Fibroblast of skin of left quadriceps (primary cell): ENCODE measurements around the gene EMX1.

Experiments used
- DNase-seq, 2 experiments: peaks; one replicate each; pipeline ENCODE4 v3.0.0-alpha.2; 2013; ENCODE audit warnings: low read depth in 2 of 2

Gene EMX1

GRCh38 chr2:72924353-72925240, 7.3 kb downstream of the EMX1 start:
- DNase-seq: no peak

GRCh38 chr2:72925328-72925943, 8.1 kb downstream of the EMX1 start:
- no peak for DNase-seq

- DNase-seq: no peak
Observed at GRCh38 chr2:72926368-72926767, 9.0 kb downstream of the EMX1 start.

GRCh38 chr2:72926811-72927465, 9.6 kb downstream of the EMX1 start:
- DNase-seq: no peak

GRCh38 chr2:72927619-72928550, 10.6 kb downstream of the EMX1 start:
- no peak for DNase-seq

- DNase-seq: no peak
Observed at GRCh38 chr2:72929010-72929409, 11.7 kb downstream of the EMX1 start.

GRCh38 chr2:72931280-72931910, 14.1 kb downstream of the EMX1 start:
- DNase-seq: no peak

- no peak for DNase-seq
Observed at GRCh38 chr2:72932045-72932740, 14.9 kb downstream of the EMX1 start.

GRCh38 chr2:72932805-72933204, 15.5 kb downstream of the EMX1 start:
- DNase-seq: no peak

GRCh38 chr2:72933207-72933606, 15.9 kb downstream of the EMX1 start:
- no peak for DNase-seq

GRCh38 chr2:72933646-72934151, 16.4 kb downstream of the EMX1 start:
- DNase-seq: no peak

- no peak for DNase-seq
Observed at GRCh38 chr2:72934683-72935610, 17.6 kb downstream of the EMX1 start.

GRCh38 chr2:72935611-72935957, 18.3 kb downstream of the EMX1 start:
- no peak for DNase-seq

GRCh38 chr2:72936660-72937355, 19.5 kb downstream of the EMX1 start:
- no peak for DNase-seq

GRCh38 chr2:72937356-72937669, 20.0 kb downstream of the EMX1 start:
- no peak for DNase-seq

- no peak for DNase-seq
Observed at GRCh38 chr2:72938455-72938854, 21.1 kb downstream of the EMX1 start.

- no peak for DNase-seq
Observed at GRCh38 chr2:72940361-72940760, 23.0 kb downstream of the EMX1 start.

- DNase-seq: peak in 1 of 2 experiments; percentile 18
Observed at GRCh38 chr2:72940786-72941185, 23.5 kb downstream of the EMX1 start.

- DNase-seq: no peak
Observed at GRCh38 chr2:72942293-72942692, 25.0 kb downstream of the EMX1 start.
